ENCODE data around the gene HSP90AB1. TPM values are rescaled to one million over a fixed set of nuclear protein-coding genes. Genes with fewer than 3 reads are reported as not detected.

HSP90AB1 gene
- total RNA-seq, 3 donors from 2014 or later (not counting 1 experiment from before 2014, with no cell fraction given) = 256 to 372 (median 308) TPM

GRCh38 chr6:44219053-44219814 lies 27.7 kb upstream of the HSP90AB1 start:
- Histone ChIP-seq H3K27me3 (ENCODE audit: control insufficient read depth, insufficient read depth, low read length) (no peaks in the 10 kb centered on the region), H3K4me3 (ENCODE audit: low read length) (peak overlapping the region; percentile 31), H3K9me3 (ENCODE audit: control insufficient read depth, insufficient read depth, low read length) (no peaks in the 10 kb centered on the region), H3K36me3 (ENCODE audit: control insufficient read depth, insufficient read depth, low read length) (no peaks in the 10 kb centered on the region), H3K27ac (ENCODE audit: low read length) (no peak overlapping the region), H3K4me1 (ENCODE audit: control insufficient read depth, insufficient read depth, low read length) (peaks cover 32% of the 10 kb centered on the region)
- Mint-ChIP-seq H3K27me3 (ENCODE audit: low read depth in 2 of 2) (peaks cover 0 to 9% of the 10 kb centered on the region in 2 donors), H3K27ac (peak overlapping the region in 1 of 2 donors; percentile 59), H3K4me1 (peaks cover 10 to 32% of the 10 kb centered on the region in 2 donors), H3K9me3 (no peaks in the 10 kb centered on the region), H3K36me3 (no peaks in the 10 kb centered on the region), H3K4me3 (peak overlapping the region; percentile 79)
- 3% methylated on average over 38 of the region's 45 CpGs for WGBS (ENCODE audit: insufficient coverage)
- TF ChIP-seq CTCF (IDR thresholded peaks at IDR 0.05) = no peak
- peak in 1 of 2 donors; percentile 44 for DNase-seq
- intact Hi-C loops (cut with micrococcal nuclease) = no loop called here
- peak; percentile 32 to 68 (median 49) for ATAC-seq

DNA sequence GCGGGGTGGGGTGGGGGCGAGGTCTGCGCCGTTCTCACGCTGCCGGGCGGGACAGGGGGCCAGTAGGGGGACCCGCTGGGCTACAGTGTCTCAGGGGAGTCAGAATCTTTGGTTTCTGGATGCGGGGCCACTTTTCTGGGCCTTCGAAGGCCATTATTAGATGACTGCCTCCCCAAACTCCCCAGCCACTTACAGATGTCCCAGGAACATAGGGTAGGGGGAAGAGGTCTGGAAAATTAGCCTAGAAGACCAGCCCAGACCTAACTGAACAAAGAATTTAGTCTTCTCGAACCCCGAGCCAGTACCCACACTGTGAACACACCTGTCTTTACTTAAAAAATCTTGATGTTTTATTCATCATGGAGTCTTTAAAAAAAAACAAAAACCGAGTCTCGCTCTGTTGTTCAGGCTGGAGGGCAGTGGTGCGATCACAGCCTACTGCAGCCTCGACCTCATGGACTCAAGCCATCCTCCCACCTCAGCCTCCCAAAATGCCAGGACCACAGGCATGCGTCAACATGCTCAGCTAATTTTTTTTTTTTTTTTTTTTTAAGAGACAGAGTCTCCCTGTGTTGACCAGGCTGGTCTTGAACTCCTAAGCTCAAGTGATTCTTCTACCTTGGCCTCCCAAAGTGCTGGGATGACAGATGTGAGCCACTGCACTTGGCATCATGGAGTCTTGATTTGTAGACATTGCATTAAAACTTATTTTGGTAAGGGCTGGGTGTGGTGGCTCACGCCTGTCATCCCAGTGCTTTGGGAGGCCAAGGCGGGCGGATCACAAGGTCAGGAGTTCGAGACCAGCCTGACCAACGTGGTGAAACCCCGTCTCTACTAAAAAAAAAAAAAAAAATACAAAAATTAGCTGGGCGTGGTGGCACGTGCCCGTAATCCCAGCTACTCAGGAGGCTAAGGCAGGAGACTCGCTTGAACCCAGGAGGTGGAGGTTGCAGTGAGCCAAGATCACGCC lies 26.8 kb upstream of the HSP90AB1 start:
- Histone ChIP-seq H3K4me3 (ENCODE audit: low read length) (no peak overlapping the region), H3K27ac (ENCODE audit: low read length) (no peak overlapping the region), H3K4me1 (ENCODE audit: control insufficient read depth, insufficient read depth, low read length) (peaks cover 33% of the 10 kb centered on the region), H3K36me3 (ENCODE audit: control insufficient read depth, insufficient read depth, low read length) (no peaks in the 10 kb centered on the region), H3K27me3 (ENCODE audit: control insufficient read depth, insufficient read depth, low read length) (no peaks in the 10 kb centered on the region), H3K9me3 (ENCODE audit: control insufficient read depth, insufficient read depth, low read length) (no peaks in the 10 kb centered on the region)
- Mint-ChIP-seq H3K9me3 (no peaks in the 10 kb centered on the region), H3K36me3 (no peaks in the 10 kb centered on the region), H3K27ac (peak overlapping the region in 1 of 2 donors; percentile 59), H3K4me3 (peak overlapping the region; percentile 25), H3K4me1 (peaks cover 16 to 37% of the 10 kb centered on the region in 2 donors), H3K27me3 (ENCODE audit: low read depth in 2 of 2) (peaks cover 0 to 8% of the 10 kb centered on the region in 2 donors)
- intact Hi-C loops (cut with micrococcal nuclease) = loop anchor here (5.0 kb wide), 1 partner anchor 48 kb away; no protein-coding TSS in a partner anchor
- DNase-seq (no peak), ATAC-seq (no peak)
- TF ChIP-seq CTCF (IDR thresholded peaks at IDR 0.05) = no peak
- 60% methylated on average over 19 of the region's 28 CpGs for WGBS (ENCODE audit: insufficient coverage)

GRCh38 chr6:44220913-44221290 lies 26.0 kb upstream of the HSP90AB1 start:
- Histone ChIP-seq H3K36me3 (ENCODE audit: control insufficient read depth, insufficient read depth, low read length) (no peaks in the 10 kb centered on the region), H3K4me1 (ENCODE audit: control insufficient read depth, insufficient read depth, low read length) (peaks cover 33% of the 10 kb centered on the region), H3K9me3 (ENCODE audit: control insufficient read depth, insufficient read depth, low read length) (no peaks in the 10 kb centered on the region), H3K27me3 (ENCODE audit: control insufficient read depth, insufficient read depth, low read length) (no peaks in the 10 kb centered on the region), H3K4me3 (ENCODE audit: low read length) (no peak overlapping the region), H3K27ac (ENCODE audit: low read length) (no peak overlapping the region)
- intact Hi-C loops (cut with micrococcal nuclease) = loop anchor here (1.0 to 5.0 kb wide), 2 partner anchors 16 to 49 kb away; no protein-coding TSS in a partner anchor
- DNase-seq (no peak), ATAC-seq (no peak)
- H3K36me3 Mint-ChIP-seq = no peaks in the 10 kb centered on the region
- WGBS (ENCODE audit: insufficient coverage) = 96% methylated on average over 4 of the region's 4 CpGs
- H3K4me3 Mint-ChIP-seq = peak overlapping the region; percentile 37
- H3K4me1 Mint-ChIP-seq = peaks cover 16 to 37% of the 10 kb centered on the region in 2 donors
- H3K9me3 Mint-ChIP-seq = no peaks in the 10 kb centered on the region
- TF ChIP-seq CTCF (IDR thresholded peaks at IDR 0.05) = no peak
- H3K27ac Mint-ChIP-seq = peak overlapping the region in 1 of 2 donors; percentile 65
- H3K27me3 Mint-ChIP-seq (ENCODE audit: low read depth in 2 of 2) = peaks cover 0 to 8% of the 10 kb centered on the region in 2 donors

All from natural killer cell (primary cell).